T-helper 1 cell (primary cell): ENCODE data around the gene PHB1.
"Not testable (repeated sequence)": the region's sequence is repeated elsewhere in the genome, so short reads cannot be mapped to it uniquely, and the experiment has no call there.

Experiments
- DNase-seq, 5 donors: peaks; one replicate each; pipeline ENCODE4 v3.0.0-alpha.2; 2012 to 2020

PHB1 gene

GRCh38 chr17:49378311-49378710, 36.4 kb downstream of the PHB1 start:
- DNase-seq: no peak

- DNase-seq: no peak
Observed at GRCh38 chr17:49375544-49375943, 39.1 kb downstream of the PHB1 start.

- no peak for DNase-seq
Observed at GRCh38 chr17:49373115-49373514, 41.6 kb downstream of the PHB1 start.

GRCh38 chr17:49372425-49372824, 42.3 kb downstream of the PHB1 start:
- no peak for DNase-seq

- no peak for DNase-seq
Observed at GRCh38 chr17:49370971-49371834, 43.5 kb downstream of the PHB1 start.

GRCh38 chr17:49369760-49370159, 44.9 kb downstream of the PHB1 start:
- no peak for DNase-seq

- DNase-seq: no peak
Observed at GRCh38 chr17:49369089-49369488, 45.6 kb downstream of the PHB1 start.

GRCh38 chr17:49365667-49366066, 49.0 kb downstream of the PHB1 start:
- DNase-seq: peak in 4 of 5 donors; percentile 16 to 57 (median 18)

GRCh38 chr17:49365126-49365525, 49.6 kb downstream of the PHB1 start:
- DNase-seq: not testable (repeated sequence)

GRCh38 chr17:49364119-49364518, 50.6 kb downstream of the PHB1 start:
- no peak for DNase-seq

GRCh38 chr17:49363251-49363650, 51.4 kb downstream of the PHB1 start:
- DNase-seq: no peak

- DNase-seq: no peak
Observed at GRCh38 chr17:49362723-49363117, 52.0 kb downstream of the PHB1 start.

GRCh38 chr17:49361902-49362722, 52.6 kb downstream of the PHB1 start, which contains the start of gene ZNF652:
TSS of gene ZNF652 (minus strand) at chr17:49362250. CDS start at chr17:49317725, 44,525 bp downstream.
- peak; percentile 92 to 97 (median 95) for DNase-seq

GRCh38 chr17:49361129-49361901, 53.4 kb downstream of the PHB1 start:
- peak; percentile 70 to 86 (median 82) for DNase-seq

GRCh38 chr17:49360796-49361128, 53.9 kb downstream of the PHB1 start:
- DNase-seq: no peak

GRCh38 chr17:49359990-49360795, 54.5 kb downstream of the PHB1 start:
- DNase-seq: no peak

GRCh38 chr17:49358641-49359247, 55.9 kb downstream of the PHB1 start:
- peak in 1 of 5 donors; percentile 46 for DNase-seq

- no peak for DNase-seq
Observed at GRCh38 chr17:49357516-49357915, 57.2 kb downstream of the PHB1 start.

- no peak for DNase-seq
Observed at GRCh38 chr17:49356320-49356719, 58.4 kb downstream of the PHB1 start.
